Measurements from ENCODE around the gene TRPV2.
"Not testable (repeated sequence)": the region's sequence is repeated elsewhere in the genome, so short reads cannot be mapped to it uniquely, and the experiment has no call there.

Gene TRPV2

DNA sequence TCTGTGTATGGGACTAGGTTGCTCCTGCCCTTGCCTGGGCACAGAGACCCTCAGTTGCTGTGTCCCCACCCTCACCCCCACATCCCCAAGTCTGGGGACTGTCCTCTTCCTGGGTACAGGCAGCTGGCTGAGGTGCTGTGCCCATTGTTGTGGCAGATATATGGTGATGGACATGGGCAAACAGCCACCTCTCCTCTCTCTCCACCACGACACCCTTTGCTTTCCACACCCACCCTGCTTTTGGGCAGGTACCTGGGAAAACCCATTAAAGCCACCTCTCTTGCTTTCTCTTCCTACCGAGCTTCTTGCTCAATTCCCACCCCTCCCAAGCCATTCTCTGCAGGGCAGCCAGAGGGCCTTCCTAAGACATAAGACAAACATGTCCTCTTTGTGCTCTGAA, 21.7 kb downstream of the TRPV2 start:
- DNase-seq, result no peak

DNA sequence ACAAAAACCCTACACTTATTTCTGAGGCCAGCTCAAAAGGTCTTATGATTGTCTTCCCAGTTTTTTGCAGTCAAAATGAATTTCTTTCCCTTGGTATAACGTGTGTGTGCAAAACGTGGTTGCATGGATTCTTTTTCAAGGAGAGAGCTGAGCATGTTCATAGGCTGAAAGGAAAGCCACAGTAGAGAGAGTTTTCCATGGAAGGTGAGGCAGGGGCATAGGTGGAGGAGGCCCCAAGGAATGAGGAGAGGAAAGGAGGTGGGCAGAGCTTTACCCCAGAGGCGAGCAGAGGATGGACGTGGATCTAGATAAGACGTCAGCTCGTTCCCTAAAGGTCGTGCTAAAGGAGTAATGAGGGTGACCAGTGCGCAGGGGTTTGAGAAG, 22.8 kb downstream of the TRPV2 start:
- DNase-seq, result no peak

DNA sequence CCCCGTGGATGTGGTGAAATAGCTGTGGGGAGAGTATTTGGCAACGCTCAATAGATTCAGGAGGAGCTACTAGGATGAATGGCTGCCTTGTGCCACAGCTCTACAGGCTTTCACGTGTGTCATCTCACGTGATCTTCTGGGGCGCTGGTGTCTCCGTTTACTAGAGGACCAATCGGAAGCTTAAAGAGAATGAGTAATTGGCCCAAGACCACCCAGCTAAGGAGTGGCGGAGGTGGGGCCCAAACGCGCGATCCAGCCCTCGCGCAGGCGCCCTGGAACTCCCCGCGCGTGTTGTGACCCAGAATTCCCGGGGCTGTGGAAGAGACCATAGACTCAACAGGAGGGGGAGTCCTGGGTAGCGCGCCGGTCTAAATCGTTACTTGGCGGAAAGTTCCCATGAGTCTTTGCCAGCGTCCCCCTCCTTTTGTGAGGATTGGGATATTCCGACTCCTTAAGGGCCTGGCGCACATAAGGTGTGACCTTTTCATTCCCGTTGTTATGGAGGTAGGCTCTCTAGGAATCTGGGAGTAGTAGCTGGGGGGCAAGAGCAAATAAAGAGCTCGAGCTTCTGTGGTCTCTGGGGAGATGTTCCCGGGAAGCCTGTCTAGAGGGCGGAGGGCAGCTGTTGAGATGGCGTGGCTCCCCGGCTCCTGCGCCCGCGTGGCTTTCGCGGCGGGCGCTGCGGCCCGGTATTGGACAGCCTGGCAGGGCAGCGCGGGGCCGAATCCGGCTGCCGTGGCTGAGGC, 23.4 kb downstream of the TRPV2 start:
- peak; percentile 91 for DNase-seq

DNA sequence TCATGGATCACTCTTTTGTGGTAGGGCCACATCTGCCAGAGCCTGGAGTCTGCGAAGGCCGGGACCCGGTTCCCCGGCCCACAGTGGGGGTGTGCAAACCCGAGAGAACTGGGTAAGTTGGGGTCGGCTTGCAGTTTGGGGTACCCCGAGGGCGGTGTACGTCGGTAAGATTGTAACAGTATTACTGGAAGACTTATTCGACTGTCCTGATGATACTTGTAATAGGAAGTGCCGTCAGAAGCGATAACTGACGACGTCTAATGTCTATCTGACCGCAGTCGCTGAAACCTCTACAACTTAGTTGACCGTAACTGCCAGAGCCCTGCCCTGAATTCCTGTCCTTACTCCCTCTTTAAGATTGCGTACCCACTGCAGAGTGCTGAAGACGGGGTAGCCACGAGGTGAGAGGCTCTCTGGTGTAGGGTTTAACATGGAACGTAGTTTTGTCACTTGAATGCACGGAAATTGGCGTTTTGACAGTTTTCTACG, 24.0 kb downstream of the TRPV2 start:
- DNase-seq, result no peak

DNA sequence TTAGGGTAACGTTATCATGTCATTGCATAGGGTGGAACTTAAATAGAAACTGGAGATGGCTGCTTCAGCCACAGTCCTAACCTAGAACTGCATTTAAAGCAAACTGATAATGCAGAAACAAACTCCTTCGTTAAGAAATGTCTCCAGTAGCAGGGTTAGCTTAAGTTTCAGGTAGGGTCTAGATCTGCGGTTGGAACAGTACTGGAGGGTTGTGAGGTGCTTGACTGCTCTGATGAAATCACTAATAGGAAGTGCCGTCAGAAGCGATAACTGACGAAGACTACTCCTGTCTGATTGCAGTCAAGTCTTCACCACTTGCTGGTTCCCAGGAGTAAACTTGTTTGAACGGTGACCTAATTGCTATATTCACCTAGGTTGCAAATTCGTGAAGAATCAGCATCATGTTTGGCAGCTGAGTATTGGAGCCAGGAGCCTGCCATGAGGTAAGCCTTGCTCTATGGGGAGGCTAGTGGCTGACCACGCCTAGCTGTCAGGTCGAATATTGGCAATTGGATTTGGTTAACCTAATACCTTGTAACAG, 24.5 kb downstream of the TRPV2 start:
- DNase-seq, result no peak

DNA sequence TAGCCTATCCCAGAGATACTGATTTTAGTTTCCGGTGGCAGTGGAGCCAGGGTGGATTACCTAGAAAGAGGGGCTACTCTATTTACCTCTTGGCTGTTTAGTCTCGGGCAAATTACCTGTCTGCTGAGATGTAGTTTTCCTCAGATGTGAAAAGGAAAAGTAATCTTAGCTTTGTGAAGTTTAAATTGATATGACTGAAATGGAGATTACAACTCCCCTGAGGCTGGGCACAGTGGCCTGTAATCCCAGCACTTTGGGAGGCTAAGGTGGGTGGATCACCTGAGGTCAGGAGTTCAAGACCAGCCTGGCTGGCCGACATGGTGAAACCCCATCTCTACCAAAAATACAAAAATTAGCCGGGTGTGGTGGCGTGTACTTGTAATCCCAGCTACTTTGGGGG, 25.0 kb downstream of the TRPV2 start:
- DNase-seq, result not testable (repeated sequence)

DNA sequence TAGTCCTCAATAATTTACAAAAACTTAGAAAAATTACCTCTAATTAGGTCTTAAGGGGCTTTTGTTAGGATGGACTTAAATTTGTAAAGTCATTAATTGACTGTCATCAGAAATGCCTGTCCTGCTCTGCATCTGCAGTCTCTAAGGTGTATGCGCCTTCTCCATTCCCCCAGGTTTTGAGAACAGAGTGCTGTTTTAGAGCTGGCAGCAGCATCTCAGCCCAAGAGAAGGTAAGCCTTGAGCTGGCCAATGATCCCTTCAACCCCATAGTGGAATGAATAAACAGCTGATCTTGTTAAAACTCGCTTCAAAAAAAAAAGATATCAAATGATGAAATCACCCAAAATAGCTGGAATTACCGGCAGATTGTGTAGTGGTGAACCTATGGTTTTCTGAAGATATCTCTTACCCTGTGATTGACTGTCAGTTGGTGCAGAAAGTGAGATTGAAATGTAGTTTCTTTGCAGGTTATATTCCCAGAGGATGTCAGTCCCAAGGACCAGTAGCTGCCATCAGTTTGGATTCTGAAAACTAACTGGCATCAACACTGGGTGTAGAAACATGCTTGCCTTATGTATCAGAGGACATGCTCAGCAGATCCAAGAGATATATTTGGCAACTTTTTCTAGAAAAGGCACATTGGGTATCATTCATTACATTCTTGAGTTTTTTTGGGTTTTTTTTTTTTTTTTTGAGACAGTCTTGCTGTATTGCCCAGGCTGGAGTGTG, 25.7 kb downstream of the TRPV2 start:
- no peak for DNase-seq

DNA sequence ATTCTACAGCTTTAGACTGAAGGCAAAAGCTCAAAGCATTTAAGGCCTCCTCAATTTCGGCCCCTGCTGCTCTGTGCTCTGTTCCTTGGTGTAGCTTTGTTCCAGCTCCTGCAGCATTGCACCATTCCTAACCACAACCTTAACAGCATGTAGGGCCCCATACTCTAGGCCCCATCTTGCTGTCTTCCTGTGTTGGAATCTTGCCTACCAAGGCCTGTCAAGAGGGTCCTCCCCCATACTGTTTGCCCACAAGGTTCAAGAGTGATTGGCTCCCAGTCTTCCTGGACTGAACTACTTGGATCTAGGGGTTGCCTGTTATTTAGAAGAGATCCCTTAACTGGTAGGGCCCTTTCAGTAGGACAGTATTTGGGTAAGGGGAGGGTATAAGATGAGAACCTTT, 26.8 kb downstream of the TRPV2 start:
- DNase-seq, result no peak

DNA sequence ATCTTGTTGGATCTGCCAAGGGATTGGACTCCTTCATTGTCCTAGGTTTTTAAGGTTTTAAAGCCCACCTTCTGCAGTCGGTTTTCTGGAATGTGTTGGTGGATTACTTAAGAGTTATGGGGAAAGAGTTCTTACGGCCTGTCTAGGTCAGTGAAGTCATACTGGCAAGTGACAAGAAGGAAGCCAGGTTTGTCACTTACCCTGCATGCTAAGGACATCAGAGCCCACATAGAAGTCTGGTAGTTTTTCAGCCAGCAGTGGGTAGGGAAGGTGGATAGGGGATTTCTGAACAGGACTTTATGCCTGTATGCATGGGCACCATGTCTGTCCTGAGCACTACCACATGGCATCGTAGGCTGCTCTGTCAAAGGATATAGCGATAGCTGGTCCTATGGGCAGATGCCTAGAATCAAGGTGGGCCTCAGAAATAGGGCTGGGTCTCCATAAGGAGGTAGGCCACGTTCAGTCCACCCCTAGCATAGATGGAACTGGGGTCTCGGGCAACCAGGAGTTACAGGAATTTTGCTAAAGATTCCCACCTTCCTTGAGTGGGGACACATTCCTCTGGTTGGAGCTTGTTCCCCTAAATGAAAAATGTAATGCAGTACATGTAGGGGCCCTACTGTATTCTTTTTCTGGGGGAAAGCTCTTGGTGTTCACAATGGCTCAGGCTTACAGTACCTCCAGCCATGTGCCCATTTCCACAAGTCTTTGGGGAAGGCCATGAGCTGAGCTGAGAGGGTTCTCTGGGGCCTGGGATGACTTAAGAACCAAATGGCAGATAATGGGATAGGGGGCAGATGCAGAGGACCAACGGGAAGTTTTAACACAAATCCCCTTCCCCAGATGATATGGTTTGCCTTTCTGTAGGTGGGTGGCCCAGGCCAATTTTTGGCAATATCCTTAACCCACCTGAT, 27.5 kb downstream of the TRPV2 start:
- no peak for DNase-seq

DNA sequence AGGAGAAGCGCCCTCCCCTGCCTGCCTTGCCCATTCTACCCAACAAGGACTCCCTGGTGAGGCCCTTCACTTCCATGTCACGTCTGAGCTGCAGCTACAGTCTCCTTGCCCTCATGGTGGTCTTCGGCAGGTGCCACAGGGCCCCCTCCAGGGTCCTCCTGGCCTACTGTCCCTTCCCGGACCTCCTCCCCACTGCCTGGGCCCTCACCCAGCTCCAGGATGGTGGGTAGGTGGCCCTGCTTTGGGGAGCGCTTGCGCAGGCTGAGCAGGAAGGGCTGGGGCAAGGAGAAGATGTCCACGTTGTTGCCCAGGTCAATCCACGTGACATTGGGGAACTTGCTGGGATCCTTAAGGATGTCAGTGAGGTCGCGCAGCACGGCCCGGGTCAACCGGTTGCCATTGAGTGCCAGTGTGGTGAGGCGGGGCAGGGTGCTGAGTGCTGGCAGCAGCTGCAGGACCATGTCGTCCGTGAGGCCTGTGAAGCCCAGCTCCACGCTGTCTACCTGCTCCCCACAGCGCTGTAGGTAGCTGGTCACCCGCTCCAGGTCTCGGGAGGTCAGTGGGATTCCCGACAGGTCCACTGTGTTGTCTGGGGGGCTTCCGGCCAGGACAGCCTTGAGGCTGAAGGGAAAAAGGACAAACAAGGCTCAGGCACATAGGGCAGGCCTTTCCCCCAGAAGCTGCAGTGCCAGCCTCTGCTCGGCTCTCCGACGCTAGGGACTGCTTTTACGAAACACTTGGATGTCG, 28.3 kb downstream of the TRPV2 start:
- no peak for DNase-seq

DNA sequence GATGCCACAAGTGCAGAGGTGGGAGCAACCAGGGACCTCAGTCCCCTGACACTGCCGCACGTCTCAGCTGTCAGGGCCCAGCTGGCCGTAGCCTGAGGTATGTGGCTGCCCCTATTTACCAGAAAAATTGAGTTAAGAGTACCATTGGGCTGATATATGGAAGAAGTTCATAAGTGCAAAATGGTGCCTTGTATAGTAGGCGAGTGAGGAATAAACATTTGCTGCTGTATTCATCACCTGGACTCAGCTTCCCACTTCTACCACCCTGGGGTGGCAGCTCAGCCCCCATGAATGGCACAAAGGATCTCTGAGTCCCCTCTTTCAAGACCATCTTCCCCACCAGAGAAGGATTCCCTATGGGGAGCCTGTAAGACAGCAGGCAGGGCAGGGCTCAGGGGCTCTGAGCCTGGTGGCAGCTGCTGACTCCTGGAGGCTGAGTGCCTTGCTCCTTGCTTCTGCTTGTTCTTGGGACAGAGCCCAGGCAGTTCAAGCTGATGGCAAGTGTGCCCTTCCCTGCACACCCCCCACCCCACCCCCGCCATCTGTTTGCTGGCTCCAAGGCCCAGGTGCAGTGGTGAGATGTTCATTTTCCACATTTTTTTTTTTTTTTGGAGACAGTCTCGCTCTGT, 29.0 kb downstream of the TRPV2 start:
- DNase-seq, result no peak

DNA sequence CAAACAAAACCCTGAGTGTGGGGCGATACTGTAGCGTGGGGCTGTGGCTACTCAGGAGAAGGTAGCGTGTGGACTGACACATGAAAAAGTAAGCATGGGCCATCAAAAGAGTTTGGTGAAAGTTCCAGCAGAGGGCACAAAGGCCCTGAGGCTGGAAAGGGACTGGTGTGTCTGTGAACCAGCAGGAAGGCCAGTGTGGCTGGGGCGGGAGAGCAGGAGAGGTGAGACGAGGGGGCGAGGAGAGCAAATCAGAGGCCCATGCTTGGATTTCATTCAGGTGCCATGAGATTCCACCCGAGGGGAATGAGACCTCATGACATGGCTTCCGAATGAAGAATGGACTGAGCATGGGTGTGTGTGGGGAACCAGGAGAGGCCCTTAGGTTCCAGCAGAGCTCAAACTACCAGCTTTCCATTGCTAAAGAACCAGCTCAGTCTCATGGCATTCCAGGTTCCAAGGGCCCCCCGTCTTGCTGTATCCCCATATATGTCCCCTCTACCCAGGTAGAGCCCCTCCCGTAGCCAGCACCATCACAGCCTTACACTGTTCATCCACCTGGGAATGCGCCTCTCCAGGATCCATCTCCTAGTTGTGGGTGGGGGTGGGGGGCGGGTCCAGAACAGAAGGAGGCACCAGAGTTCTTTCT, 31.1 kb downstream of the TRPV2 start:
- DNase-seq, result no peak

DNA sequence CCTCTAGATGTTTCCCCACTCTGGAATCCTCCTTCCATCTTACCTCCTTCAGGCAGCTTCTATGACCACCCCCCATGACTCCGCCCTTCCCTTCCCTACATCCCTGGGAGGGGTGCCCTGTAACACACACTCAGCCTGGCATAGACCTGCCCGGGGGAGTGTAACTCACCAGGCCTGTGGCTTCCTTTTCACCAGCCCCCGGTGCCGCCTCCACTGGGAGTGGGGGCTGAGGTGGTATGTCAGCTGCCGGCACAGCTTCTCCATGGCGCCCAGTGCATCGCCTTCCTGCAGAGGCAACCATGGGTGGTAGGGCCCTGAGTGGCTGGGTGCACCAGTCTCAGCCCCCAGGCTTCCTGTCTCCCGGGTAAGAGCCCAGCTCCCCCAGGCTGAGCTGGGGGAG, 32.3 kb downstream of the TRPV2 start:
- DNase-seq, result no peak

DNA sequence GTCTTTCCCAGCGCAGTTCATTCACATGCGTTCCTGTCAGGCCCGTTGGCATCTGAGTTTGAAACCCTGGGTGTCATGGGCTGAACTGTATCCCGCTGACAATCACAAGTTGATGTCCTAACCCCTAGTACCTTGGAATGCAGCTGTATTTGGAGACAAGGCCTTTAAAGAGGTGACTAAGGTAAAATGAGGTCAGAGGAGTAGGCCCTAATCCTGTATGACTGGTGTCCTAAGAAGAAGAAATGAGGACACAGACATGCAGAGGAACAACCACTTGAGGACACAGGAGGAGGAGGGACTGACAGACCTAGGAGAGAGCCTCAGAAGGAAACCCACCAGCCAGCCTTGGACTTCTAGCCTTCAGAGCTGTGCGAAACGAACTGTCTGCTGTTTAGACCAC, 33.1 kb downstream of the TRPV2 start:
- DNase-seq, result no peak

DNA sequence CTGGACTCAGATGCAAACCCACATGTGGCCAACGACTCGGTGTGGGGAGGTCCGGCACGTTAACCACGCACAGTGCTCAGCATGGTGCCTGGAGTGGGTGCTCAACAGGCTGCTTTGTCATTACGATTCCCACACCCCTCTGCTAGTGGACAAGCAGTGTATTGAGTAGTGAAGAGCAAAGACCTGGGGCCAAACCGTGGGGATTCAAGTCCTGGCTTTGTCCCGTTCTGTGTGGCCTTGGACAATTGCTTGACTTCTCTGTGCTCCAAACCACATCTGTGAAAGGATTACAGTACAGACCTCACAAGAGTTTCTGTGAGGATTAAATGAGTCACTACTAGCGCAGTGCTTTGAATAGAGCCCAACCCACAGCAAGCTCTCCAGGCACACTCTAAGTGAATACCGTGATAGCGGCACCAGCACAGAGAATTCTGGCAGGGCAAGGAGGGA, 33.8 kb downstream of the TRPV2 start:
- DNase-seq, result no peak

DNA sequence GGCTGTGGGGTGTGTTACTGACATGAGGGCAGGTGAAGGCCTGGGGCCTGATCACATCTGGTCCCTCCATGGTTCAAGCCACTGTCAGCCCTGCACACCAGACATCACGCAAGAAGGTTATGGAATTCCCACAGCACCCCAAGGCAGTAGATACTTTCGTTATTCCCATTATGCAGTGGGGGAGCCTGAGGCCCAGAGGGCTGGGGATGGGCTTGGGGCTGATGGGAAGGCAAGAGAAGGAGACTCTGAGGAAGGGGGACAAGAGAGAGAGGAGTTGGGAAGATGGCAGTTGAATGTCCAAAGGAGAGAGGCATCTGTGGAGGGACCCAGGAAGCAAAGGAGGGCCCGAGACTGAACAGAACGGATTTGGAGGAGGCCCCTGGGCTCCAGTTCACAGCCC, 34.7 kb downstream of the TRPV2 start:
- DNase-seq, result no peak

DNA sequence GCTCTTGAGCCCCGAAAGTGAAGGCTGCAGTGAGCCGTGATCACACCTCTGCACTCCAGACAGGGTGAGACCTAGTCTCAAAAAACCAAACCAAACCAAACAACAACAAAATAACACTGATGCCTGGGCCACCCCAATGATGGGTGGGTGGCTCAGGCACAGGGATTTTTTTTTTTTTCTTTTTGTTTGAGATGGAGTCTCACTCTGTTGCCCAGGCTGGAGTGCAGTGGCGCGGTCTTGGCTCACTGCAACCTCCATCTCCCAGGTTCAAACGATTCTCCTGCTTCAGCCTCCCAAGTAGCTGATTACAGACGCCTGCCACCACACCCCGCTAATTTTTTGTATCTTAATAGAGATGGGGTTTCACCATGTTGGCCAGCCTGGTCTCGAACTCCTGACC, 36.9 kb downstream of the TRPV2 start:
- not testable (repeated sequence) for DNase-seq

DNA sequence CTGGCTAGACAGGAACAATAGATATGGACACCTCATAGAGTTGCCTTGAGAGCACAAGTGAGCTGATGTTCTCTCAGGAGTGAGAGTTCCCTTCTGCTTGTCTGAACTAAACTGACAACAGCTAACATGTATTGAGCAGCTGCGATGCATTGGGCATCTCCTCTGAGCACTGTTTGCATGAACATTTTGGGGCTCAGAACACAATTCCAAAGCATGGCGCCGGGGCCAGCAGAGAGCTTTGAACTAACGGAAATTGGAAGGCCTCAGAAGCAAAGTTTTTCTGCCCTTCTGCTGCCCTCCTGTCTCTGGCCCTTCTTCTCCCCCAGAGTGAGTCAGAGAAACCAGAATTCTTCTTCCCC, 38.1 kb downstream of the TRPV2 start:
- DNase-seq, result no peak

DNA sequence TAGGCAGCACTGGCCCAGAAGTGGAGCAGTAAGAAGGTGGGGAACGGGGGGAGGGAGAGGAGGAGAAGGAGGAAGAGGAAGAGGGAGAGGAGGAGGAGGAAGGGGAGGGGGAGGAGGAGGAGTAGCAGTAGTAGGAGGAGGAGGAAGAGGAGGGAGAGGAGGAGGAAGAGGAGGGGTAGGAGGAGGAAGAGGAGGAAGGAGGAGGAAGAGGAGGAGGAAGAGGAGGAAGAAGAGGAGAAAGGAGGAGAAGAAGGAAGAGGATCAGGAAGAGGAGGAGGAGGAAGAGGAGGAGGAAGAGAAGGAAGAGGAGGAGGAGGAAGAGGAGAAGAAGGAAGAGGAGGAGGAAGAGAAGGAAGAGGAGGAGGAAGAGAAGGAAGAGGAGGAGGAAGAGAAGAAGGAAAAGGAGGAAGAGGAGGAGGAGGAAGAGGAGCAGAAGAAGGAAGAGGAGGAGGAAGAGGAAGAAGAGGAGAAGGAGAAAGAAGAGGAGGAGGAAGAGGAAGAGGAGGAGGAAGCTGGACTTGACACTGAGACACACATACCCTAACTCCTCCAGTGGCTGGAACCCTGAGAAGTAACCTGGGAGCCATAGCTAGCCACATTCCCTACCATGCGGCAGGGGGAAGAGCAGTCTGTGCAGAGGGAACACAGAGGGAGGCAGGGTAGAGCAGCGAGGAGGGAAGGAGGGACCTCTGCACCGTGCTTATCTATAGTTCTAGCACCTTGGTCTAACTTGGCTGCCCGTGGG, 40.8 kb downstream of the TRPV2 start:
- DNase-seq, result no peak

DNA sequence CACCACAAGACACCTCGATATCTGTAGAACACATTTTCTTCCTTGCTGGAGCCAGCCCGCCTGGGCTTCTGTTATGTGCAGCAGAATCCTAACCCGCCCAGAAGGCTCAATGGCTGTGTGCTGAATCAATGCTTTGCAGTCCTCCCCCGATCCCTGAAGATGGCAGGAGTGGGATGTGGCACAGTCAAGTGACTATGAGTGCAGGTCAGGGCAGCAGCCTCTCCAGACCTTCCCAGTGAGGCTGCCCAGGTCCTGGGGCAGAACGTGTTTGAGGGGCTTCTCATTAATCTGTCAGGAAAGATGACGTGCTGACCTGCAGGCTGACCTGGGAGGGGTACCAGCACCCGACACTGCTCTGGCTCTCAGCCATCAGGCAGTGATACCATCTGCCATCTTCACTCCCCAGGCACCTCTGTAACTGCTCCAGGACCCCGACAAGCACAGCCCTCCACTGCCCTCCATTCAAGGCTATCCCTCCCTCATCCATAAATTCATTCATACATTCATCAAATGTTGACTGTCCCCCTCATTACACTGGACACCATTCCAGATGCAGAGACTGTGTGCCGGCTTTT, 41.5 kb downstream of the TRPV2 start:
- DNase-seq, result no peak
